ENCODE results near the gene ITIH5.
"Not testable (repeated sequence)": the region's sequence is repeated elsewhere in the genome, so short reads cannot be mapped to it uniquely, and the experiment has no call there.

ITIH5 gene

DNA sequence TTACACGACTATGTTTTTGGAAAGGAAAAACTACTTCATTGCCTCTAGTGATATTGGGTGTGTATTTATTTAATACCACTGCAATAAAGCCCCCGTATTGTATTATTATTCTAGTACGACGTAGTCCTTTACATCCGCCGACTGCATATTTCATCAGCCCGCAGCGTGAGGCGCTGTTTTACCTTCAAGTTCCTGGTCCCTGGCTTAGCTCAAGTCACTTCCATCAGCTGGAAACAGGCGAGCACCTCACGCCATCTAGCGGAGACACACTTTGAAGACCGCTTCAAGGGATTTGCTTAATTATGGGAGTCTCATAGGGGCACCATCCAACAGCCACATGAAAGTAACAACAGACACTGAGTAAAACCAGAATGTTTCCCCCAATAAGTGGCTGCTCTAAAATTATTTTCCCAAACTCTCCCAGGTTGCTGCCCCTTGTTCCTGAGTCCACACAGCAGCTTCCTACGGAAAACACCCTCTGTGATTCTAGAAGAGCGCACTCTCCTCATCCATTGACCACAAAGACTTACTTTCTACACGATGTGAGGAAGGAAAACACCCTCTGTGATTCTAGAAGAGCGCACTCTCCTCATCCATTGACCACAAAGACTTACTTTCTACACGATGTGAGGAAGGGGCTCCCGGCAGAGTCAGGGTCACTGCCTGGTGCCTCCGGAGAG is 20.6 kb upstream of the ITIH5 start:
- peak; percentile 77 to 92 for DNase-seq

DNA sequence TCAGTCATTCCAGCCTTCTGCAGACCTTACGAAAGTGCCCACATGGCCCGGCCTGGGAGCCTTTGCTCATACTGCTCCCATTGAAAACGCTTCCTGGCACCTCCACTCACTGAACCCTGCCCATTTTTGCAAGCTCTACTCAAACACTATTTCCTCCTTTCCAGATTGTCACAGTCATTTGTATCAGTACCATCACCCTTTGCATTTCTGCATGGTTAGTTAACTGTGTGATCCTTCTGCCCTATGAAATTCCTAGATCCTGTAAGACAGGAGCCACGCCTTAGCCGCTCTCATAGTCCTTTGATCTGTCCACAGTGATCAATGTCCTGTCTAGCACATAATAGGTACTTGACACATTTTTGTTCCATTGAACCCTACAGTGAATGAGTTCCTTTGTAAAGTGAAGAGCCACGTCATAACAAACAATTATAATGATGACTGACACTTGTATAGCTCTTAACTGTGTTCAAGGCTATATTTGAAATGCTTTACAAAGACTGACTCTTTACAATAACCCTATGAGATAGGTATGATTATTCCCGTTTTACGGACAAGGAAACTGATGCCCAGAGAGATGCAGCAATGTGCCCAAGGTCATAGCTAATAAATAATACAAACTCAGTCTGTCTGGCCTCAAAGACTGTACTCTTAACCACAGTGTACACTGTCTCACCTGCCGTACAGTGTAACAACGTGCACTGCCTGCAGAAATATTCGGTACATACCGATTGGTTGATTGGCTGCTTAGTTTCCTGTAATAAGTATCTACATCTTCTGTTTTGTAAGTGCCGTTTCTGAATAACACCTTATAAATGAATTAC is 19.8 kb upstream of the ITIH5 start:
- DNase-seq = no peak

DNA sequence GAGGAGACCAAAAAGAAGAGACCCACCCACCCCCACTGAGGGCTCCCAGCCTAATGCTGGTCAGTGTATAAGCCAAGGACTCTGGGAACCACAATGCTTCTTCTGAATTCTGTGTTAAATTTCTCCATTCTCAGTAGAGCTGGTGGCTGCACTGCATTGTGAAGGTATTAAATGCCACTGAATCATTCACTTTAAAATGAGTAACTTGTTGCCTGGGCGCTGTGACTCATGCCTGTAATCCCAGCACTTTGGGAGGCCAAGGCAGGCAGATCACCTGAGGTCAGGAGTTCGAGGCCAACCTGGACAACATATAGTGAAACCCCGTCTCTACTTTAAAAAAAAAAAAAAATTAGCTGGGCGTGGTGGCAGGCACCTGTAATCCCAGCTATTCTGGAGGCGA is 13.3 kb upstream of the ITIH5 start:
- not testable (repeated sequence) for DNase-seq

DNA sequence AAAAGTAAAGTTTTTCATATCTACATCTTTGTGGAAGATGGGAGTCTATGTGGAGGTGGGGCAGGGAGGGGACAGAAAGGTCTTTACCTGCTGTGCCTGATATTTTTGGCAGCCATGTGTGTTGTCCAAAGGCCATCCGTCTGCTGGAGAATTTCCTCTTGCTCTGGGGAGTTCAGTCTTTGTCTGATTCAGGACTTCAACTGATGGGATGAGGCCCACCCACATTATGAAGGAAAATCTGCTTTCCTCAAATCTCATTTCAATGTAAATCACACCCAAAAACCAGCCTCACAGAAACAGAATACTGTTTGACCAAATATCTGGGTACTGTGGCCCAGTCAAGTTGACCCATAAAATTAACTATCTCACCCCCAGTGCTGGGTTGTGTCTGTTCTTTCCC is 12.5 kb upstream of the ITIH5 start:
- DNase-seq = no peak

DNA sequence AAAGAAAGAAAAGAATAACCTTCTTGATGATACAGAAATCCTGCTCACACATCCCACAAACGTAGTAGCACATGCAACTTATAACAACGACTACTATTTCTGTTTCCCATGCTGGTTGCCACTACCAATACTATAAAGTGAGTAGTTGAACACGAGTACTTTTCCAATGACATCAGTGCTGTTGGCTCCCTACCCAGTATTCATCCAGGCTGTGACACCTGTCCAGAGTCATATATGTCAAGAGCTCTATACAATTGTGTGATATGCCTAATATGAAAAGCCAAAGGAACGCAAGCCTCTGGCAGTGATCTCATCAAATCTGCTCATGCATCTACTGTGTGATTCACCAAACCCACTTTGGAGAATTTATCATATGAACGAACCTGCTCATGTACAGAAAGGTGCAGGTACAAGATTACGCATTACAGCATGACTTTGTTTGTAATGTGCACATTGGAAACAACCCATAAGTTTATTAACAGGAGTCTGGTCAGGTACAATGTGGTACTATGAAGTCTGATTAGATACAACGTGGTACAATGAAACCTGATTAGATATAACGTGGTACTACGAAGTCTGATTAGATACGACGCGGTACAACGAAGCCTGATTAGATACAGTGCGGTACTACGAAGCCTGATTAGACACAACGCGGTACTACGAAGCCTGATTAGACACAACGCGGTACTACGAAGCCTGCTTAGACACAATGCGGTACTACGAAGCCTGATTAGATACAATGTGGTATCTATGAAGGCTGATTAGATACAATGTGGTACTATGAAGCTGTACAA is 5.8 kb upstream of the ITIH5 start:
- DNase-seq = no peak

DNA sequence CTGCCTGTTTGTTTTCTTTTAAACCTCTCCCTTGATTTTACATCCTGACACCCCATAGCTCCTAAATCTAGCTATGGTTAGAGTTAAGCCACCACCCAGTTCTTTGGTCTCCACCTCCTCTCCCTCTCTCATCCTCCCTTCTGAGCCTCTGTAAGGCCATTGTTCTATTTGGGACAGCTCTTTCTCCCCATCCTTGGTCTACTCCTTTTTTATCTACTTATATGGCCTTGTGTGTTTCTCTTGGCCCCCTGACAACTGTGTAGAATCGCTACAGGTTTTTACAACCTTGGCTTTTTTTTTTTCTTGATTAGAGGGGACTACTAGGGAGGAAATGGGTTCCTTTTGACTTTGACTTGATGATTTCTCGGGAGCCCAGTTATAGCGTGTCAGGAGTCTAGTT is 3.4 kb upstream of the ITIH5 start:
- no peak for DNase-seq

DNA sequence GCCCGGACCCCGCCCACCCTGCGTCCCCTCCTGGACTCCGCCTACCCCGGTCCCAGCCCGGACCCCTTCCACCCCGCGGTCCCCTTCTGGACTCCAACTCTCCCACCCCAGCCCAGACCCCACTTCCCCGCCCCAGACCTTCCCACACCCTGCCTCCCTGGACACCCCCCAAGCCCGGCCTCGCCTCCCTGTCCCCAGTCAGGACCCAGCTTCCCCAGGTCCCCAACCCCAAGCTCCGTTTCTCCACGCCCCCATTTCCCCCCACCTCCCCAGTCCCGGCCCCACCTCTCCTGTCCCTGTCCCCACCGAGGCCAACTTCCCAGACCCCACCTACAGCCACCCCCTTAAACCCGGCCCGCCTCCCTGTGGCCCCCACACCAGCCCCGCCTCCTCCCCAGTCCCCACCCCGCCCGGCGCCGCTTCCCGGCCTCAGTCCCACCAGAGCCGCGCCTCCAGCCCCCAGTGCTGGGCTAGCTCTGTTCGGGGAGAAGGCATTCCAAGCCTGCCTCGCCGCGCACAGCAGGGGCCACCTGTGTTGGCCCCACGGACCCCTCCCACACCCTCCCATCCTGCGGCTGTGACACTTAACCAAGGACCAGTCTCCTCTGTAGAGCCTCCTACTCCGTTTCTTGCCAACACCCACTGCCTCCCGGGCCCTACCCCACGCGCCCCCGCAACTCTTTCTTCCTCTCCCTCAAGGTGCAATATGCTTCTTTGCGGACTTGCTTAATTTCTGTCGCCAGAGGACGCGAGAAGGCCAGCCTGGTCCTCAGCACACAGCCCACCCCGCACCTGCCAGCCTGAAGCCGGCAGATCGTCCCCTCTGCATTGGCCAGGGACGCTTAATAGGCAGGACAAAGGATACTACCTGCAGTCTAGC is 736 bp upstream of the ITIH5 start:
- DNase-seq = no peak

DNA sequence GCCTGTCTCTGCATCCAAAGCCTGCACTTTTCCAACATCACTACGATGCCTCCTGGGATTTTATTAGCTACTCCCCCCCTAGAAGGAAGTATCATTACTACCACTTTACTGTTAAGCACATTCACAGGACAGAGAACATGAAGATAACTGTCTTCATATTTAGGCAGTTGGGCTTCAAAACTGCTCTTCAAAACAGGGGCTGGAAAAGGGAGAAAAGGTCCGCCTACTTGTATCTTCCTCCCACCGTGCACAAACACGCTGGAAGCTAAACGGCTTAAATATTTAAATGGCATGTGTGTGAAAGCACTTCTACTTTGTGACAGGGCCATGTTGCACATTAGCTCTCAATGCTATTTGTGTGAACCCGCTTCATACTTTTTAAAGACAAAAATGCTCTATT is 999 bp downstream of the ITIH5 start:
- no peak for DNase-seq

DNA sequence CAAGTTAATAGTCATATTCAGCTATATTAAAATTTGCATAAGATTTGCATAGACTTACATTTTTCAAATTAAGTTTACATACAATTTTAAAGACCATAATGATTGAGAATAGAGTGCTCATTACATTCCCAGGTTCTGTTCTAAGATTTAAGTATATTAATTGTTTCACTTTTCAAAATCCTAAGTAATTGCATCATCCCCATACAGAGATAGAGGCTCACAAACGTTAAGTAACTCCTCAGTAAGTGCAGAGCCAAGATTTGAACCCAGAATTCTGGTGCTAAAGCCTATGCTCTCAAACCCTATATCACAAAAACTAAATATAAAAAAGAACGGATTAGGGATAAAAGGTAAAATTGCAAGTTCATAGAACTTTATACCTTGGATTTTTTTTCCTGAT is 2.1 kb downstream of the ITIH5 start:
- DNase-seq = no peak

DNA sequence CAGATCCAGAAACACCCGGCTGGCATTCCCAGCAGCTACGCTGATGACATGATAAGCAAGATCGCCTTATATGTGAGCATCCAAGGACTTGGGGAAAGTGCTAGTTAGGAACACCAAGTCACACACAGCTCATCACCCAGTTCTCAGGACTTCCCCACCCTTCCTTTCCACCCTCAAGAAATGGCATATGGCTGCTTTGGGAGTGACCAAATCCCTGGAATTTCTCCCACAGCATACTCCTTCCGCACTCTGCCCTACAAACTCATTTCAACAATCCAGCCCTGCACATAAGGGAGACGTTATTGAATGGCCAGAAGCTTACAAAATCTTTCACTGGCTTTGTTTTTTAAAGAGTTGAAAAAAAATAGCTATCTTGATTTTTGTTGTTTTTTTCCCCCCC is 4.2 kb downstream of the ITIH5 start:
- DNase-seq = no peak

DNA sequence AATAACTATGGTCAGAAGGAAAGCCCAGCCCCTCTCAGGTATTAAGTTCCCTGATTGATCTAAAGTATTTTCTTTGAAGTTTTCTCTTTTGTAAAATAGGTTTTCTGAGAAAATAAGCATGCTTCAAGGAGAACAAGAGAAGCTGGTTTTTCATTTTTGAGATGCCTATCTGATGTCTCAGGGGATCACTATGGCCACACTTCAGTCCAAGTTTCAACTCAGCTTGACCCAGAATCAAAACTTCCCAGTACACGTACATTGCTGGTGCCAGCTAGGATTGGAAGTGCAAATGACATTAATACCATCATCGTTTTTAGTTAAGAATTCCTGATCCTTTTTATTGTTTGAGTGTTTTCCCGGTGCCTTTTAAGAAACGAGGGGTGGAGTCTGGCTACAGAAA is 7.2 kb downstream of the ITIH5 start:
- no peak for DNase-seq

DNA sequence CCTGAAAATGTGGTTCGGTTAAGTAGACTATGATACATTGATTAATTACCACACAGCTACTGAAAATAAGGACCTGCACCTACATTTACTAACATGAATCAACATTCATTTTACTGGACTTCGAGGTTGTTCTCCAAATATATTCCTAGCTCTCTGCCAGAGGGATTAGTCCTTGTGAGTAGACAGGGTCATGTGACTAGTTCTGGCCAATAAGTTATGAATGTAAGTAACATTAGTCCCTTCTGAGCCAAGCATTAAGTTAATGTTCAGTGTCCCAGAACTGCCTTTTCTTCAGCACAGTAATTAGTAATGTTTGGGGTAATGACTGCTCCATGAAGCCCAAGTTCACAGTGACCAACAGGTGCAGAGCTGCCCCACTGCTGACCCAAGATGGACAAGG is 9.2 kb downstream of the ITIH5 start:
- DNase-seq = no peak

DNA sequence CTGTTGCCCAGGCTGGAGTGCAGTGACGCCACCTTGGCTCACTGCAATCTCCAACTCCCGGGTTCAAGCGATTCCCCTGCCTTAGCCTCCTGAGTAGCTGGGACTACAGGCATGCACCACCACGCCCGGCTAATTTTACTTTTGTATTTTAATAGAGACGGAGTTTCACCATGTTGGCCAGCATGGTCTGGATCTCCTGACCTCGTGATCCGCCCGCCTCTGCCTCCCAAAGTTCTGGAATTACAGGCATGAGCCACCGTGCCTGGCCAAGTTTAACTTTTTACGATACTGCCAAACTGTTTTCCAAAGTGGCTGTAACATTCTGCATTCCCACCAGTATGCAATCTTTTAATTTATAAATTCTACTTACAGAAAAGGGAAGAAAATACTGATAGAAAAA is 9.7 kb downstream of the ITIH5 start:
- not testable (repeated sequence) for DNase-seq

DNA sequence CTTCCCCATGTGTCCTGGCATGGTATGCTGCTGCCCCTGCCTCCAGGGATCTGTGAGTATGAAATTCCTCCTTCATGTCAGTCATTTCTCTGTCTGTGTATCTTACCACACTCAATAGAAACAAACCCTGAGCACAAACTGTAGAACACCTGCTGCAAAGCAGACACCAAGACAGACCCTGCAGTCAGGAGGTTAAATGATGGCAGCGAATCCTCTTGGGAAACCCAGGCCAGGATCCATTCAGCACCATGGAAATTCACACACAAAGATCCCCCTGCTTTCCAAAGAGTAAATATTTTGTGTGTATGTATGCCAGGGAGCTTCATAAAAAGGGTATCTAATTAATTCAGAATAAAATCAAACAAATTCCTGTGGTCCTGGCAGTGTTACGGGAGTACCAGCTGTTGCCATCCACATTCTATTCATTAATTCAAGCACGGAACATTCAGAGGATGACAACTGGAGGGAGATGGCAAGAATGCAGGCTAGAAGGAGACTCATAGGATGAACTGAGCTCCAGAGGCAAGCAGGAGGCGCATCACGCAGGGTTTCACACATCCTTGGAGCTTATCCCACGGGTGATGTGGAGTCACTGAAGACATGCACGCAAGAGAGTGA is 14.8 kb downstream of the ITIH5 start:
- DNase-seq = no peak

DNA sequence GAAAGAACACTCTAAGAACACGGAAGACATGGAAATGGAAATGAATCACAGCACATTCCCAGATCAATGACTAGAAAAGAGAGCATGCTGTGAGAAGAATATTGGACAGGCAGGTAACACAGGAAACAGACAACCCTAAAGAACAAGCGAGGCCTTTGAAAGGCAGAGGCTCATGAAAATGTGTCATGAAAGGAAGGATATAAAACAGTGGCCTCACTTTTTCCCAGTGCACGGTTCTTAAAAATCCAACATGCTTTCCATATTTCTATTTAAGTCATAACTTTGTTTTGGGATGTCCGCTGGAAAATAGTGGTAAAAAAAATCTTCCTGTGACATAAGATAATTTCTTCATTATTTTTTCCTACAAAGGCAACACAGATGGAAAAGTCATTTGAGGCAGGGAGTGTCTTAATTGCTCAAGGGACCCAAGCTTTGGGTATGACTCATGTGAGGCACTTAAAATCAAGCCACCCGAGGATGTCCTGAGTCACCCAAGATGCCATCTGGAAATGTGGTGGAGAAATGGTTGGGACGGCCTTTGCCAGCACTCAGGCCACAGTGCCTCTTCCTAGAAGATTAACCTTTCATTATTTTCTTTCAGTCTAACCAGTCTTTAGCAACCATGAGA is 17.0 kb downstream of the ITIH5 start:
- no peak for DNase-seq

DNA sequence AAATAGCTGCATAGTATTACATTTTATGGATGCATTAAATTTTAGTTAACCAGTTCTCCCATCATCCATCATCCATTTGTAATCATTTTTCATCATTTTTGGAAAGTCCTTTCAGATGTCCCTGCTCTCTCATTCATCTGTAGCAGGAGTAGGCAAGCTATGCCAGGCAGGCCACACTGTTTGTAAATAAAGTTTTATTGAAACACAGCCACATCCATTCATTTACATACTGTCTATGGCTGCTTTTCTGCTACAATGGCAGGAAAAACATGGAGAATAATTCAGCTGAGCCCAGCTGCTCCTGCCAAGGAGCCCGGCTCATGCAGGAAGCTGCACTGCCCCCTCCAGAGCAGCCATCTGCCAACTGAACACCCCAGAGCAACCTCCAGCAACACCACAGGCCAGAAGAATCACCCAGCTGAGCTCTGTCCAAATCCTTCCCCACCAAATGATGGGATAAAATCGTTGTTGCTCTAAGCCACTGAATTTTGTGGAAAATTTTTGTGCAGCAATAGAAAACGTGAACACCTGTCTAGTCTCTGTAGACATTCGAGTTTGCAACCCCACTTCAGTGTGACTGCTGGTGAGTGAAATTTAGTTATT is 19.6 kb downstream of the ITIH5 start:
- DNase-seq = no peak

DNA sequence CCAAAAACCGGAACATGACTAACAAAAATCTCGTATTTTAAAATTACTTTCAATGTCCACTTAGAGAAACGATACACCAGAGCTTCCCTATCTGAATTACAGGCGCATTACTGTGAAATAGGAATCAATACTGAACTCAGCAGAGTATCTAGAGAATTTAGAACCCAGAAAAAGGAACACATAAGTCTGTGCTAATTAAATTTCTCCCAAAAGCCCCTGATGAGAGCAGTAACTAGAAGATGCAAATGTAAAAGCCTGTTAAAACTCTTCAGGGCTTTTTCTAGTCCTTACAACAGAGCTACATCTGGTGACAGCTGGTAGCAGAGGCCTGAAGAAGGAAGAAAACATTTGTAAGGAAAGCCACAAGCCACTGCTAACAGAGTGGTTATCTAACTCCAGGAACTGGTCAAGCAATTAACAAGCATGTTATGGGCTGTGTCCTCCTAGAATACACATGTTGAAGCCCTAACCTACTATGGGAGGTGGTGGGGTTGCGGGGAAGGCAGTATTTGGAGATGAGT is 24.2 kb downstream of the ITIH5 start:
- no peak for DNase-seq

DNA sequence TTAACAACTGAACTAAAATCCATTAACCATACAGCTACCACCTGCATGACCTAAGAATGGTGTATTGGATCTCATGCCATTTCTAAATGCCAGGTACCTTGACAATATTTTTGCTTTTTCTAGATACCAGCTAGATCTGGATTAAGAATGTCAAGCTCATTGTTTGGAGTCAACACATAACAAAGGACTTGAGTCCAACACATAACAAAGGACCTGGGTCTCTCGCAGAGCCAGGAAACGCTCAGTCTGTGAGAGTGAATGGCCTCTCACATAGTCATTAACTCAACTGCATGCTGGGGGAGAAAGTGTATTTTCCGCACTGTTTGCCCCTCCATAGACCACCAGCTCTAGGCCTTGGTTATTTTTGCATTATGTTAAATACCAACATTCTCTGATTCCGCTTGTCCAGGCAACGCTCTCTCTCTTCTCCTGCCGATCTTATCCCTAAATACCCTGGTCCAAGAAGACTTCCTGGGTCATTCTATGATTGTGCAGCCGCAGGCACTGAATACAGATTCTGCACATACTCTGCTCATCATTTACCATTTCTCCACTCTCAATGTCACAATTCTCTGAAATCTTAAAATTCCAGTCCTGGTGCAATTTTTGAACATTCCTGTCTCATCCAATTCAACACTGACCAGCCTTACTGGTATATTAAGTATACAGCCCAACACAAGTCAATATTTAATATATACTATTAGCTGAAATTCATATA is 31.2 kb downstream of the ITIH5 start:
- DNase-seq = no peak

DNA sequence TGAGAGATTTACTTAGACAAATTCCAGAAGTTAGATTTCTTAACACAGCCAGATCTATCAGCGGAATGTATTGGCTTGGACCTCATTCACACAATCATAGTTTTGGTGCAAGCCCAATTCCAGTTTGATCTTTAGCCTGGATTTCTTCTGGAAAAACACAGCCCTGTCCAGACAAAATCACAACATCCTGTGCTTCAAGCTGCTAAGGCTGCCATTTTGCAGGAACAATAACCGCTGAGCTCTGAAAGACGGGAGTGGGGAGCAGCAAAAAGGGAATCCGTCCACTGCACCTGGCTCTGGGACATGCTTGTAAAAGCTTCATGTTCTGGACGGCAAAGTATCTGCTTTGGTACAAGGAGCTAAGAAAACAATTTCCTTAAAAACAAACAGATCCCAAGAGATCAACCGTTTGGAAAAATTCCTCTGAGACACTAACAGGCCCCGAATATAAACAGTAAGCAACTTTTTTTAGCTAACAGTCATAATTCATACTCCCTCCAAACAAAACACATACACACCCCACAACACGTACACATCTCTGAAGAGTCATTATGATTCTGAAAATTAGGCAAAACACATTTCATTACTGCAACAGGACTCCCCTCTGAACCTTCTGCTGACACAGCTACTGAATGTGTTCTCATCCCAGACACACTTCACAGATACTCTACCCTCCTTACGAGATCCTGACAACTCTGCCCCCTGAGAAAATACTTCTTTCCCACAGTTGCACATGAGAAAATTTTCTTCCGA is 32.4 kb downstream of the ITIH5 start:
- no peak for DNase-seq

DNA sequence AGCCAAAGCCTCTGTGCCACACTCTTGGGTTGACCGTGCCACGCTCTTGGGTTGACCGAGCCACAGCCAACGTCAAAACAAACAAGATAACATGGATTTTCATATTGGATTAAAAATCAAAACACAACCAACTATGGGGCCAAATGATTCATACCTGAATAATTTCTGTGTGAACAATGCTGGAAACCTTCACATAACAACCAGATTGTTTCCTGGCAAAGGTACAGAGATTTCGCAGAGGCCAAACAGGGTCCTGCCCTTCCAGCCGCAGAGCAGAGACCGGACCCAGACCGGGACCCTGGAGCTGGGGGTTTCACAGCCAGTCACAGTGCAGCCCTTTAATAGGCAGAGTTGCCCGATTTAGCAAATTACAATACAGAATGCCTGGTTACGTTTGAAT is 40.5 kb downstream of the ITIH5 start:
- DNase-seq = no peak
